Keratinocyte (primary cell): ENCODE data around the gene DTX3. TPM values are rescaled to one million over a fixed set of nuclear protein-coding genes. Genes with fewer than 3 reads are reported as not detected.

Experiments used
- DNase-seq: peaks from one replicate; pipeline ENCODE4 v3.0.0-alpha.2; 2011; ENCODE audit warnings: low read depth, missing footprints, low spot score
- FAIRE-seq: peaks from 2 replicates; lab custom pipeline; 2011; peaks lifted over from hg19 to GRCh38; lab: Jason Lieb, UNC
- H2AFZ ChIP-seq: 2 replicates; pipeline ENCODE4 v1.6.0; 2012; ENCODE audit warnings: low read length, control low read depth, inconsistent platforms; ENCODE audit not compliant: control insufficient read depth
- H3K27ac ChIP-seq: 2 replicates; pipeline ENCODE4 v1.5.1; 2011; ENCODE audit warnings: low read length; ENCODE audit not compliant: control insufficient read depth, insufficient read depth
- H3K27me3 ChIP-seq: 3 replicates; pipeline ENCODE4 v1.6.0; 2011; ENCODE audit warnings: low read length; ENCODE audit not compliant: control insufficient read depth, insufficient read depth; ENCODE audit errors: extremely low read depth
- H3K36me3 ChIP-seq, 2 experiments: 2 replicates in 1 of 2; 3 replicates in 1 of 2; pipeline ENCODE4 v1.5.1; 2011; ENCODE audit warnings: low read length in 2 of 2, mild to moderate bottlenecking in 1 of 2; ENCODE audit not compliant: control insufficient read depth in 2 of 2, insufficient read depth in 2 of 2; ENCODE audit errors: extremely low read depth in 1 of 2
- H3K4me1 ChIP-seq: 3 replicates; pipeline ENCODE4 v1.5.1; 2011; ENCODE audit warnings: low read length; ENCODE audit not compliant: control insufficient read depth, insufficient read depth; ENCODE audit errors: extremely low read depth
- H3K4me2 ChIP-seq: 3 replicates; pipeline ENCODE4 v1.6.0; 2011; ENCODE audit warnings: low read depth, low read length; ENCODE audit not compliant: control insufficient read depth, insufficient read depth; ENCODE audit errors: extremely low read depth
- H3K4me3 ChIP-seq, 3 experiments: fragments of 200-600 bp in 1 of 3; sonication (generic) in 1 of 3; 2 replicates in 2 of 3; 3 replicates in 1 of 3; pipeline ENCODE4 v1.5.1; 2011 to 2016; ENCODE audit warnings: low read length in 3 of 3, mild to moderate bottlenecking in 3 of 3, control low read depth in 2 of 3, inconsistent platforms in 1 of 3, low read depth in 1 of 3, mixed read lengths in 1 of 3, mixed run types in 1 of 3, moderate library complexity in 1 of 3; ENCODE audit not compliant: control insufficient read depth in 2 of 3, insufficient read depth in 2 of 3; ENCODE audit errors: extremely low read depth in 1 of 3
- H3K79me2 ChIP-seq: 2 replicates; pipeline ENCODE4 v1.6.0; 2012; ENCODE audit warnings: low read length; ENCODE audit not compliant: control insufficient read depth, insufficient read depth
- H3K9ac ChIP-seq: 3 replicates; pipeline ENCODE4 v1.6.0; 2011; ENCODE audit warnings: low read length; ENCODE audit not compliant: control insufficient read depth, insufficient read depth; ENCODE audit errors: extremely low read depth
- H3K9me1 ChIP-seq: 3 replicates; pipeline ENCODE4 v1.6.0; 2011; ENCODE audit warnings: low read length; ENCODE audit not compliant: control insufficient read depth, insufficient read depth; ENCODE audit errors: extremely low read depth
- H3K9me3 ChIP-seq: 2 replicates; pipeline ENCODE4 v1.5.1; 2012; ENCODE audit warnings: low read depth, low read length; ENCODE audit not compliant: control insufficient read depth
- H4K20me1 ChIP-seq: 3 replicates; pipeline ENCODE4 v1.6.0; 2011; ENCODE audit warnings: low read length; ENCODE audit not compliant: control insufficient read depth, insufficient read depth; ENCODE audit errors: extremely low read depth
- EZH2 ChIP-seq: IDR thresholded peaks from one replicate; pipeline ENCODE4 v1.6.1; 2012; ENCODE audit warnings: inconsistent platforms, mild to moderate bottlenecking, low read length, moderate library complexity
- dilution Hi-C: fragments of 300-500 bp; cut with MboI; formaldehyde crosslinking; loops from one replicate; pipeline ENCODE4 v1.7.0; 2020; ENCODE audit warnings: low sequenced_read_pairs; ENCODE audit not compliant: extremely low pct_ligation_motif_present
- polyA plus RNA-seq, 5 experiments: library from polyadenylated mRNA; depleted of rRNA in 3 of 5; stranded (reverse) in 3 of 5; stranded (forward) in 1 of 5; unstranded in 1 of 5; fragments of >200 nt; gene quantifications; 1 replicate in 1 of 5; 2 replicates in 3 of 5; 3 replicates in 1 of 5; pipeline versions ENCODE4 v1.2.1 to v1.2.3, GENCODE V29; 2011 to 2012; ENCODE audit warnings: missing spikeins in 2 of 5, low read depth in 1 of 5, low replicate concordance in 1 of 5
- TF ChIP-seq, protein P1 (sequence below), 3 experiments: IDR thresholded peaks in 1 of 3; conservative IDR thresholded peaks in 1 of 3; optimal IDR thresholded peaks in 1 of 3; 2 replicates in 2 of 3; 3 replicates in 1 of 3; pipeline versions ENCODE3 to v1.5.1; 2011; ENCODE audit warnings: low read length in 3 of 3, mild to moderate bottlenecking in 3 of 3, moderate library complexity in 2 of 3, control low read depth in 1 of 3, inconsistent platforms in 1 of 3; ENCODE audit not compliant: insufficient read depth in 2 of 3; ENCODE audit errors: extremely low read depth in 1 of 3

The DTX3 gene
- polyA plus RNA-seq, 1 donor (not counting 4 experiments of a cell fraction or from before 2014, with no cell fraction given) = 2.6 TPM

DNA sequence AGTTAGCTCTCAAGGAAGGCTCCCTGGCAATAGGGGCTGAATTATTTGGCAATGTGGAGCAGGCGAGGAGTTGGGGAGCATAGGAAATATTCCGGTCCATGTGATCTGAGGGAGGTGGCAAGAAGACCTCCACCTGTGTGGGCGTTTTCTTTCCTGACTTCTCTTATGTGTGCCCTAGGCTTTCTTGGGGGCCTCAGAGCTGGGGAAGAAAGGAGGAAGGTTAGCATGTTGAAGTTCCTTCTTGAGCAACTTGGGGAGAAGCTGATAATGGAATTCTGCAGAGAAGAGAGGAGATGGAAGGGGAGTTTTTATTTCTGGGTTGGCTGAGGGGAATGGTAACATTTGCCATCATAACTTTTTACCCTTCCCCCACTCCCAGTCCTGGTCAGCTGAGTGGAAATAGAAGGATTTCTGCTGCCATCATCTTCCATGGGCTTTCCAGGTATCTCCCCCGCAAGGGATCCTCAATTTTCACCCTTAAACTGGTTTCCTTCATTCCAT lies 1.2 kb downstream of the DTX3 start:
- DNase-seq (no peak), FAIRE-seq (no peak)
- Histone ChIP-seq H3K9me3 (no peaks in the 10 kb centered on the region), H3K4me2 (no peak overlapping the region), H4K20me1 (no peaks in the 10 kb centered on the region), H3K36me3 (peaks cover 9 to 12% of the 10 kb centered on the region in 2 experiments), H3K9ac (no peak overlapping the region), H3K27ac (no peak overlapping the region), H3K9me1 (peaks cover 3% of the 10 kb centered on the region), H3K27me3 (peaks cover 25% of the 10 kb centered on the region), H2AFZ (no peak overlapping the region), H3K4me3 (no peak overlapping the region), H3K79me2 (no peaks in the 10 kb centered on the region), H3K4me1 (peaks cover 13% of the 10 kb centered on the region)
- dilution Hi-C loops = no loop called here
- TF ChIP-seq EZH2 = no peak
- TF ChIP-seq, protein P1, sequence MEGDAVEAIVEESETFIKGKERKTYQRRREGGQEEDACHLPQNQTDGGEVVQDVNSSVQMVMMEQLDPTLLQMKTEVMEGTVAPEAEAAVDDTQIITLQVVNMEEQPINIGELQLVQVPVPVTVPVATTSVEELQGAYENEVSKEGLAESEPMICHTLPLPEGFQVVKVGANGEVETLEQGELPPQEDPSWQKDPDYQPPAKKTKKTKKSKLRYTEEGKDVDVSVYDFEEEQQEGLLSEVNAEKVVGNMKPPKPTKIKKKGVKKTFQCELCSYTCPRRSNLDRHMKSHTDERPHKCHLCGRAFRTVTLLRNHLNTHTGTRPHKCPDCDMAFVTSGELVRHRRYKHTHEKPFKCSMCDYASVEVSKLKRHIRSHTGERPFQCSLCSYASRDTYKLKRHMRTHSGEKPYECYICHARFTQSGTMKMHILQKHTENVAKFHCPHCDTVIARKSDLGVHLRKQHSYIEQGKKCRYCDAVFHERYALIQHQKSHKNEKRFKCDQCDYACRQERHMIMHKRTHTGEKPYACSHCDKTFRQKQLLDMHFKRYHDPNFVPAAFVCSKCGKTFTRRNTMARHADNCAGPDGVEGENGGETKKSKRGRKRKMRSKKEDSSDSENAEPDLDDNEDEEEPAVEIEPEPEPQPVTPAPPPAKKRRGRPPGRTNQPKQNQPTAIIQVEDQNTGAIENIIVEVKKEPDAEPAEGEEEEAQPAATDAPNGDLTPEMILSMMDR (optimal IDR thresholded peaks at IDR 0.05 in 1 of 3, IDR thresholded peaks at IDR 0.05 in 1 of 3, conservative IDR thresholded peaks at IDR 0.05 in 1 of 3; ENCODE audit: extremely low read depth in 1 of 3, insufficient read depth in 2 of 3, low read length in 3 of 3) = no peak

DNA sequence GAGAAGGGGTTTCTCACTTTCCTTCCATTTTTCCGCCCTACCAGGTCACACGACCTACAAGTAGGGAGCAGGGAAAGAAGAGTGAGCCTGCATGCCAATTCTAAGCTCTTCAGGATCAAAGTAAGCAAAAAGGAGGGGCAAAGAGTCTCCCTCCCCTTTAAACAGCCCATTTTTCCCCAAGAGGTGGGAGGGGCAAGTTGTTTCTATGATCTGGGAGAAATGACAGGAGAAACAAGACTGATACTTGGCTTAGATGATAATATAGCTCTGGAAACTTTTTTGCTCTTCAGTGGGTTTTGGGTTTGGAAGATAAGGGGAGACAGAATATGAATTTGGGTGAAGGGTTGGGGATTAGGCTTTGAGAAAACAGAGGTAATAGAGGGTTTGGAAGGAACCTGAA lies 1.8 kb downstream of the DTX3 start:
- Histone ChIP-seq H3K9me3 (no peaks in the 10 kb centered on the region), H3K9ac (no peak overlapping the region), H4K20me1 (no peaks in the 10 kb centered on the region), H2AFZ (no peak overlapping the region), H3K4me1 (peaks cover 15% of the 10 kb centered on the region), H3K27me3 (peaks cover 30% of the 10 kb centered on the region), H3K27ac (no peak overlapping the region), H3K79me2 (no peaks in the 10 kb centered on the region), H3K9me1 (peaks cover 3% of the 10 kb centered on the region), H3K4me2 (no peak overlapping the region), H3K36me3 (peaks cover 6 to 11% of the 10 kb centered on the region in 2 experiments), H3K4me3 (no peak overlapping the region)
- no peak for TF ChIP-seq EZH2
- TF ChIP-seq, protein P1 (optimal IDR thresholded peaks at IDR 0.05 in 1 of 3, IDR thresholded peaks at IDR 0.05 in 1 of 3, conservative IDR thresholded peaks at IDR 0.05 in 1 of 3; ENCODE audit: extremely low read depth in 1 of 3, insufficient read depth in 2 of 3, low read length in 3 of 3) = no peak
- no peak for DNase-seq
- dilution Hi-C loops = no loop called here
- no peak for FAIRE-seq
